GM19099 (cell line): Measurements from ENCODE around the gene FURIN.
A peak's percentile ranks its signal among the peaks of the same experiment; 100 is the strongest.

Experiments used
- POLR2A ChIP-seq: IDR thresholded peaks from 3 replicates; pipeline ENCODE4 v1.6.1; 2011; ENCODE audit warnings: low read depth; ENCODE audit not compliant: insufficient read length; ENCODE audit errors: extremely low read depth

Gene FURIN

GRCh38 chr15:90868261-90868689 is at the start of gene FURIN:
TSS of gene FURIN (plus strand) at chr15:90868588. CDS start at chr15:90875741, 7,153 bp downstream.
- TF ChIP-seq POLR2A, result no peak

GRCh38 chr15:90819390-90819789 is 49.0 kb upstream of the FURIN start:
- no peak for TF ChIP-seq POLR2A

GRCh38 chr15:90819850-90820249 is 48.5 kb upstream of the FURIN start:
- TF ChIP-seq POLR2A, result no peak

DNA sequence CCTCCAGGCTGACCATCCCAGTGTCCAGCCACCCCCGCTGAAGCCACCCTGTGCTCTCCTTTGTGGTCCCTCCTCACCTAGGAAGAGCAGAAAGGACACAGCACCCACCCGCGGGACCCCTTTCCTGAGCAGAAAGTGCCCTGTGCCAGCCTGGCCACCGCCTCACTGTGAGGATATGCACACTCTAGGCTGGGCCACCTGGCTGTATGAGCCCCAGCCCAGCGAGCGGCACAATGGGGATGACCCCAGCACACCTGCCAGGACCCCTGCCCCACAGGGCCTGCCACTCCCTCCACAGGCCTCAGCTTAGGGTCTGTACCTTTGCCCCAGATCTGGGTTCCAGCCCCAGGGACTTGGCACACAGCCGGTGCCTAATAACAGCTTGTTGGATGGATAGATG is 47.9 kb upstream of the FURIN start:
- no peak for TF ChIP-seq POLR2A

GRCh38 chr15:90822204-90822955 is 46.0 kb upstream of the FURIN start:
- no peak for TF ChIP-seq POLR2A

GRCh38 chr15:90823455-90823974 is 44.9 kb upstream of the FURIN start:
- TF ChIP-seq POLR2A, result no peak

- TF ChIP-seq POLR2A, result no peak
Measured at GRCh38 chr15:90826886-90827435, 41.4 kb upstream of the FURIN start.

- TF ChIP-seq POLR2A, result no peak
Measured at GRCh38 chr15:90828111-90828510, 40.3 kb upstream of the FURIN start.

DNA sequence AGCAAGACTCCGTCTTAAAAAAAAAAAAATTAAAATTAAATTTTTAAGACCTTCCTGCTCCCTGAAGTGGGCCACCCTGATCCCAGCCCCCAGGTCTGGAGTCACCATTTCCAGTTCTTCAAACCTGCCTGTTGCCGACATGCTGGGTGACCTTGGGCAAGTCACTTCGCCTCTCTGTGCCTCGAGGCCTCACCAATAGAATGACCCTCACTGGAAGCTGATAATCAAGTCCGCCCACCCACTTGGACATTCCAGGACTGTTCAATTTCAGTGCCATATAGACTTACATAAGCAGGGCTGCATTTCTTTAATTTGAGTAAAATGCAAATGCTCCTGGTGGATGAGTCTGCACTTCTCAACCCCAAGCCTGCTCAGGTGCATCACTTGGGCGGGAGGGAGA is 39.3 kb upstream of the FURIN start:
- no peak for TF ChIP-seq POLR2A

- no peak for TF ChIP-seq POLR2A
Measured at GRCh38 chr15:90829942-90830440, 38.4 kb upstream of the FURIN start.

DNA sequence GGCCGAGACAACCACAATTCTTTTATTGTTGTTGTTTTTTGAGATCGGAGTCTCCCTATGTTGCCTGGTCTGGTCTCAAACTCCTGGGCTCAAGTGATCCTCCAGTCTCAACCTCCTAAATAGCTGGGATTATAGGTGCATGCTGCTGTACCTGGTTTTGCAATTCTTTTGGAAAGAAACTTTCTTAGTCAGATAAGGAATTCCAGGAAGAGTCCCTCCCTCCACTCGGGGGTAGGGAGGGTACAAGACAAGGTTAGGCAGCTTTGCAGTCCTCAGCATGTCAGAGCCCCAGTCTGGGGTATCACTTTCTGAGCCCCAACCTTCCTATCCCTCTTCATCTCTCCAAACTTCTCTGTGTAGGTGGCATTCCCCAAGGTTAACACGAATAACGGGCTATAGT is 33.8 kb upstream of the FURIN start:
- TF ChIP-seq POLR2A, result no peak

DNA sequence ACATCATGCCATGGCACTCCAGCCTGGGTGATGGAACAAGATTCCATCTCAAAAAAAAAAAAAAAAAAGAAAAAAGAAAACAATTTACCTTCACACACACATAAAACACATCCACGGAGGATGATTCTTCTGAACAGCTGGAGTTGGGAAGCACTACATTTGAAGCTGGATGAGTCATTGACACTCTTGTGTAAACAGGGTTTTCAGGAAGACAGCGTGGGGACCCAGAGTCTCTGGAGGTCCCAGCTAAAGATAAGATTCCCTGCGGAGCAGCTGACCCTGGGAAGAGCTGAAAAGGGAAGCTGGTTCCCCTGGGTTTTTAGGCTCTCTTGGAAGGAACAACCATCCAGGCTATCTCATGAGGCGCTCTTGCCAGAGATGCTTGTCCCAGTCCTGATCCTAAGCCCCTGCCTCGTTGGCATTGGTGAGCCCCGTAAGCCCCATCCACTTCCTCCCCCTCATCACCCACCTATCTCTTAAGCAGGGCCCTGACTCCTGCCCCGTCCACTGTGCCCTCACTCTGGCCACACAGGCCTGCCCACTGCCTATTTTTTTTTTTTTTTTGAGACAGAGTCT is 32.0 kb upstream of the FURIN start:
- TF ChIP-seq POLR2A, result no peak

DNA sequence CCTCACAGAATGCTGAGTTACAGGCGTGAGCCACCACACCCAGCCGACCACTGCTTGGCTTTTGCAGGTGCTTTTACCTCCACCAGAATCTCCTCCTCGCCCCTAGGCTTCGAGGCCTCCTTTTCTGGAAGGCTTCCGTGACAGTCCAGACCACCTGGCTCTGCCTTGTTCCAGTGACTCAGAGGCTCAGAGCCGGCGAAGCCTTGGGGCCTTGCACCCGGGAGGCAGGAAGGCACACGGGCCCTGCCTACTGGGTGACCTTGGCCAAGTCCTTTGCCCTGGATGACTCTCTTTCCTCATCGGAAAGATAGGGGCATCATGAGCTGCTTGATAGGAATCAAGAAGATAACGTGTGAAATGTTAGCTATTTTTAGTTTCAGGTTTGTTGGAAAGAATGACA is 31.3 kb upstream of the FURIN start:
- TF ChIP-seq POLR2A, result no peak

DNA sequence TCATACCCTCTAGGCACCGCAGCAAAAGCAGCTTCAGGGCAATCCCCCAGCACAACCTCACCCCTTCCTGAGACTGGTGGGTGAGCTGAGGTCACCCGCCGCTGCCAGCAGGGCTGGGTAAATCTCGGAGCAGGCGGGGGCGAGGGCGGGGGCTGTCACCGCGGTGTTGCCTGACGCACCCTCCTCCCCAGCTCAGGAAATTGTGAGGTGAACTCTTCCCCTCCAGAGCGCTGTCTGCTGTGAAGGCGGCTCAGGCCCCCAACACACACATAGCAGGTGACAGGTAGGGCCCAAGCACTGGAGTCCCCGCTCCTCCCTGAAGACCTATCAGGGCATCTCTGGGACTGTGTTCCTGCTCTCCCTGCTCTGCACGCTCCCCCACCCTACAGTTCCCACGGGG is 30.2 kb upstream of the FURIN start:
- no peak for TF ChIP-seq POLR2A

DNA sequence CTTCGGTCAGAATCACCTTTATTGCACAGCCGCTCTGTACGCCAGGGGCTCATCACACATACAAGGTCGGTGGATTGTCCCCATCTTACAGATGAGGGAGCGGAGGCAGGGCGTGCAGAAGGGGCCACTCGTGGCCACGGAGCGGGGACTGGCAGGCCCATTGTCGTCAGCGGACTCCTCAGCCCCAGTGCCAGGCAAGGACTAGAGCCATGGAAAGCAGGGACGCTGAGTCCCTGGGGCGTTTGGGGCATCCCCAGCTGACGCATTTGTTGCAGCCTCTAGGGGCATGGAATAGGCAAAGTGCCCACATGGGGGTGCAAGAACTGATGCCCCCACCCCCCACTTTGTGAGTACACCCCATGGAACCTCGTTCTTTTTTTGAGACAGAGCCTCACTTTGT is 29.8 kb upstream of the FURIN start:
- no peak for TF ChIP-seq POLR2A

DNA sequence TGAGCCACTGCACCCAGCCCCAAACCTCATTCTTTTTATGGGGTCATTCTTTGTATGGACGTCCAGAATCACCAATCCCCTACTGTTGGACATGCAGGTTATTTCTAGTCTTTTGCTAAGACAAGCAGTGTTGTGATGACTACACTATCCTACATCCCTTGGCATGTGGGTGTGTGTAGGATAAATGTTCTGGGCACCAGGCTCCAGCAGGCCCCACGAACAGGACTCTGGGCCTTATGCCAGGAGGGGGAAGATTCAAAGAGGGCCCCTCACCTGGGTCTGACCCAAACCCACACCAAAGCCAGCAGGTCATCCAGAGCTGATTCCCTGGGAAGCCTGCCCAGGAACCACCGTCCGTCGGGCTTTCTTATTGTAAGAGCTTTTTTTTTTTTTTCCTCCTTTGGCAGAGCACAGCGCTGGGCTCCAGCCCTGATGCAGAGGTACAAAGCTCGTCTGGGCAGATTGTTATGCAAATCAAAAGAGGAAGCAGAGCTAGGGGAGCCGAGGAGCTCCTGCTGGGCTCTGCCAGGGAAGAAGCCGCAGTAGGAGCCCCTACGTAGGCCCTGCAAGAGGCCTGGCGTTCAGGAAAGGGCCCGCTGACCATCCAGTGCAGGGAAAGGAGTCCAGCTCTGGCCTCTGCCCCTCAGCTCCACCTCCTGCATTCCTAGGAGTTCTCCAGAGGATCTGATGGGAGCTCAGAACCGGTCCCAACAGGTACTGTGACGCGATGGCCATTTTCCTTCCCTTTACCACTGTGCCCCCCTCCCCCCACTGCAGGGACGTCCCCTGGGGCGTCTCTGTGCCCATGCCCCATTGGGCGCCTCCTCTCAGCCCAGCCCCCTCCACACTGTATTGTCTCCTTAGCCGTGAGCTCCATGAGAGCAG is 29.0 kb upstream of the FURIN start:
- peak; percentile 69 for TF ChIP-seq POLR2A
